ENCODE data around the gene ING5. TPM values are rescaled to one million over a fixed set of nuclear protein-coding genes. Genes with fewer than 3 reads are reported as not detected.

ING5 gene
- total RNA-seq, 2 experiments from 2014 or later = 37.7 to 41.3 TPM

DNA sequence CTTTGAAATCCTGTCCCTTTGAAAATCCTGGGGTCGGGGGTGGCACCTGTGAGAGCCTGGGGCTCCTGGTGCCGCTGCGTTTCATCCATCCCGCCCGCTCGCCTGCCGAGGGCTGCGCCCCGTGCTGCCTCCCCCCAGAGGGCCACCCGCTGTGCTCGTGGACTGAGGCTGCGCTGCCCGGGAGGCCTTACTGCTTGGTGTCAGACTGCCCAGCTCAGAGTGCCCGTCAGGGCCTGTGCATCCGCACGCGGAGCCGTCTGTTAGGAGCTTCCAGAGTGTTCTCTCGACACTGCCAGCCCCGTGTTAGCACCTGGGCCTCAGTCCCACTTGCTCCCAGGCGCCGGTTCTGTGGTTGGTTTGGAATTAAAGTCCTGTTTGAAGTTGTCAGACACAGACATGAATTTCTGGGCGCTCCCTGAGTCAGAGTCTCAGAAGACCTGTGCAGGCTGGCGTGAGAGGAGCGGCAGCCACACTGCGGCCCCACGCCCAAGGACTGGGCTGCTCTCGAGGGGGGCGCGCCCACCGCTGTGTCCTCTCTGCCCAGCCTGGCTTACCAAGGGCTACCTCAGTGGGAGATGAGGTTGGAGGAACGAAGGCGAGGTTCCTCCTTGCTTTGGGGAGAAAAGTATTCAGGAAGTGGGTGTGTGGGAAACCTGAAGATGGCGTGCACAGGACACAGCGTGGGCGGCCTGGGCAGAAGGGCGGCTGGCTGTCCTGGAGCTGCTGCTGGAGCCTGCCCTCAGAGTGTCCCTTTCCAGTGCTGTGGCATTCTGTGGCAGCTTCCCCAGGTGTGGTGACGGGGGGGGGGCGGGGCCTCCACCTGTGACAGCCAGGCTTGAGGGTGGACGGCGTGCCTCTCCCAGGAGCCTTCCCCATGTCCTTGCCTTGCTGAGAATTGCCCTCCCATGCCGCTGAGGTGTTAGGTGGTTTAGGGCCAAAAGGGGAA is 29.3 kb upstream of the ING5 start:
- peaks cover 25% of the 10 kb centered on the region for H3K36me3 Mint-ChIP-seq (ENCODE audit: low read depth)
- peak overlapping the region; percentile 20 for H3K27ac Mint-ChIP-seq

DNA sequence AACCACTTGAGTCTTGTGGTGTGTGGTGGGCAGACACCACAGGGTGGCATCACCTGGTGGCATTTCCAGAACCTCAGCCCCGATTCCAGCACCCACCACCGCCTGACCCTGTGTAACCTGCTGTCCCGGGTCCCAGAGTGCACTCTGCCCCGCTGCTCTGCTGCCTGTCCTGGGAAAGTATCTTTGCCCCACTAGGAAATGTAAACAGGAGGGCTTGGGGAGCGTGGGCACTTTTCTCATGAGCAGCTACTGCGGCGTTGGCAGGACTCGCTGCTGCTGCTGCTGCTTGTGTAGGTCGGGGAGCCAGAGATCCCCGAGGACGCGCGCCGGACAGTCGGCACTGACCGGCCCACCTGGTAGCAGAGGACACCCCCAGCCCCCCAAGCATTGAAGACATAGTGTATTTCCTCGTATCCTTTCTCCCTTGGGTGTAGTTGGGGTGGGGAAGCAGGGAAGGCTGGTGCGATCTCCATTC is 28.6 kb upstream of the ING5 start:
- TF ChIP-seq, protein P1, sequence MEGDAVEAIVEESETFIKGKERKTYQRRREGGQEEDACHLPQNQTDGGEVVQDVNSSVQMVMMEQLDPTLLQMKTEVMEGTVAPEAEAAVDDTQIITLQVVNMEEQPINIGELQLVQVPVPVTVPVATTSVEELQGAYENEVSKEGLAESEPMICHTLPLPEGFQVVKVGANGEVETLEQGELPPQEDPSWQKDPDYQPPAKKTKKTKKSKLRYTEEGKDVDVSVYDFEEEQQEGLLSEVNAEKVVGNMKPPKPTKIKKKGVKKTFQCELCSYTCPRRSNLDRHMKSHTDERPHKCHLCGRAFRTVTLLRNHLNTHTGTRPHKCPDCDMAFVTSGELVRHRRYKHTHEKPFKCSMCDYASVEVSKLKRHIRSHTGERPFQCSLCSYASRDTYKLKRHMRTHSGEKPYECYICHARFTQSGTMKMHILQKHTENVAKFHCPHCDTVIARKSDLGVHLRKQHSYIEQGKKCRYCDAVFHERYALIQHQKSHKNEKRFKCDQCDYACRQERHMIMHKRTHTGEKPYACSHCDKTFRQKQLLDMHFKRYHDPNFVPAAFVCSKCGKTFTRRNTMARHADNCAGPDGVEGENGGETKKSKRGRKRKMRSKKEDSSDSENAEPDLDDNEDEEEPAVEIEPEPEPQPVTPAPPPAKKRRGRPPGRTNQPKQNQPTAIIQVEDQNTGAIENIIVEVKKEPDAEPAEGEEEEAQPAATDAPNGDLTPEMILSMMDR (IDR thresholded peaks at IDR 0.05) = no peak
- no peak for DNase-seq
- Mint-ChIP-seq H3K36me3 (ENCODE audit: low read depth) (peaks cover 23% of the 10 kb centered on the region), H3K4me1 (ENCODE audit: low read depth) (peaks cover 8% of the 10 kb centered on the region), H3K4me3 (no peak overlapping the region), H3K27ac (peak overlapping the region; percentile 20), H3K27me3 (no peaks in the 10 kb centered on the region), H3K9me3 (no peaks in the 10 kb centered on the region)
- intact Hi-C loops (cut with micrococcal nuclease) = no loop called here
- CTCF ChIA-PET = no interaction called here
- no peak for ATAC-seq
- POLR2A ChIA-PET = interaction anchor here (0.7 to 1.7 kb wide), 2 partner anchors 36 to 240 kb away, joined by 3 to 7 read pairs; partner anchors contain the start of genes ATG4B and THAP4

More for the DNA sequence above, 29.3 kb upstream of the ING5 start:
- DNase-seq (peak; percentile 15), ATAC-seq (no peak)
- no peaks in the 10 kb centered on the region for H3K27me3 Mint-ChIP-seq
- TF ChIP-seq, protein P1 (IDR thresholded peaks at IDR 0.05) = no peak
- peaks cover 8% of the 10 kb centered on the region for H3K4me1 Mint-ChIP-seq (ENCODE audit: low read depth)
- ChIA-PET POLR2A (interaction anchor here (1.7 kb wide), 1 partner anchor 35 kb away, joined by 7 read pairs; the partner anchor contains the start of genes ATG4B and THAP4), CTCF (no interaction called here)
- no peak overlapping the region for H3K4me3 Mint-ChIP-seq
- intact Hi-C loops (cut with micrococcal nuclease) = no loop called here
- H3K9me3 Mint-ChIP-seq = no peaks in the 10 kb centered on the region

DNA sequence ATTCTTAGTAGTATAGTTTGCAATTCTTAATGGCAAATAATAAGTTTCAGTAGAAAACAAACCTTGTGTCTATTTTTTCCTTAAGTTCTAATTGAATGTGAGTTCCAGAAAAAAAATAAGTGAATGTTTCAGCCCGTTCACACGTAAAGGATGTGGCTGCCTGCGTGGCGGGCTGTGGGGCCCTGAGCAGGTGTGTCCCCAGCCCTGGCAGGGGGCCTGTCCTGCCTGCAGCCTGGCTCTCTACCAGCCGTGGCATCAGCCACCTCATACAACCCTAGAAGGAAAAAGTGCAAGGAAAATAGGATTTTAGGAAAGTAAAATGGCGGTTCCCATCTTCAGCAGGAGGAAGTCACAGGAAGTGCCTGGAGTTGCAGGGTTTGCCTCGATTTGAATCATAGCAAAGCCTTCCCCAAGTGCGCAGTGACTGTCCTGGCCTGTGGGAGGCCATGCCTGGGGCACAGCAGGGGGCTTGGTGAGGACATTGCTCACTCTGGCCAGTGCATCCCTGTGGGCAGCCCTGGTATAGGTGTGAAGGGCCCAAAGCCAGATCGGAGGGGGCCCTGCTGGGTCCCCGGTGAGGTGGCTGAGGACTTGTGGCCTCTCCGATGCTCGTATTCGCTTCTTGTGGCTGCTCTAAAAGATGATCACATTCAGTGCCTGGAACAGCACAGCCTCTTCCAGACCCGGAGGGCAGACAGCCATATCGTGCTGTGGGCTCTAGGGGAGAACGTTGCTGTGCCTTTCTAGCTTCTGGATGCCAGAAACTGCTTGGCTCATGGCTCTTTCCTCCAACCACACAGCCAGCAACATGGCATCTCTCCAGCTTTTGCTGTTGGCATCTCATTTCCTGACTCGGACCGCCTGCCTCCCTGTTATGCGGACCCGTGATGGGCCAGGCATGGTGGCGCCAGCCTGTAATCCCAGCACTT is 27.8 kb upstream of the ING5 start:
- H3K9me3 Mint-ChIP-seq = no peaks in the 10 kb centered on the region
- no peak overlapping the region for H3K4me3 Mint-ChIP-seq
- POLR2A ChIA-PET = interaction anchor here (0.5 to 1.7 kb wide), 4 partner anchors 13 to 241 kb away, joined by 3 to 7 read pairs (median 4); partner anchors contain the start of genes ATG4B, DTYMK and THAP4
- H3K4me1 Mint-ChIP-seq (ENCODE audit: low read depth) = peaks cover 8% of the 10 kb centered on the region
- TF ChIP-seq, protein P1 (IDR thresholded peaks at IDR 0.05) = no peak
- intact Hi-C loops (cut with micrococcal nuclease) = no loop called here
- no peaks in the 10 kb centered on the region for H3K27me3 Mint-ChIP-seq
- no peak for DNase-seq
- H3K27ac Mint-ChIP-seq = peak overlapping the region; percentile 53
- peaks cover 23% of the 10 kb centered on the region for H3K36me3 Mint-ChIP-seq (ENCODE audit: low read depth)
- no peak for ATAC-seq
- CTCF ChIA-PET = no interaction called here

DNA sequence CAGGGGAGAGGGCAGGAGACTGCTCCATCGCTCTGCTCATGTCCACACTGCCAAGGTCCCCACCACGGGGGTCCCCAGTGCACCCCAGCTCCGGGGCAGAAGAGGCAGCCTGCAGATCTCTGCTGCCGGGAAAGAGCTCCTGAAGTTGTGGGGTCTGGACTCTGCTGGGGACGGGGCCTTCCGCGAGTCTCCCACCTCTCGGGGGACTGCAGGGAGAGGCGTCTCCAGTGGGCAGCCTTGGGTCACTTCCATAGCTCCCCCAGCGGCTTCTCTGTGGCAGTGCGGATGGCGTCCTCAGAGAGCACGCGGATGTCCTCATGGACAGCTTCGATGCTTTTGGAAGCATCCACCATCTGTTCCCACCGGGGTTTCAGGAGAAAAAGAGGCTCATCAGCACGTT is 26.0 kb upstream of the ING5 start:
- intact Hi-C loops (cut with micrococcal nuclease) = no loop called here
- no peaks in the 10 kb centered on the region for H3K27me3 Mint-ChIP-seq
- no peak overlapping the region for H3K27ac Mint-ChIP-seq
- H3K4me3 Mint-ChIP-seq = no peak overlapping the region
- peaks cover 11% of the 10 kb centered on the region for H3K4me1 Mint-ChIP-seq (ENCODE audit: low read depth)
- CTCF ChIA-PET = interaction anchor here (1.2 kb wide), 1 partner anchor 16 kb away, joined by 3 read pairs; no protein-coding TSS in a partner anchor
- no peak for DNase-seq
- H3K9me3 Mint-ChIP-seq = no peaks in the 10 kb centered on the region
- POLR2A ChIA-PET = interaction anchor here (0.6 to 1.7 kb wide), 5 partner anchors 8 to 341 kb away, joined by 3 to 5 read pairs (median 3); partner anchors contain the start of gene DTYMK
- TF ChIP-seq, protein P1 (IDR thresholded peaks at IDR 0.05) = no peak
- no peak for ATAC-seq
- peaks cover 33% of the 10 kb centered on the region for H3K36me3 Mint-ChIP-seq (ENCODE audit: low read depth)

Measured in activated CD8-positive, alpha-beta T cell treated with anti-CD3 and anti-CD28 coated beads for 36 hours (primary cell).